SK-N-MC (cell line): ENCODE data around the gene CELA3B.

ENCODE experiments used
- DNase-seq: peaks from one replicate; pipeline ENCODE4 v3.0.0-alpha.2; 2011; ENCODE audit warnings: low read depth, low spot score
- H3K27ac ChIP-seq: fragments of 200-600 bp; sonication (generic); 2 replicates; pipeline ENCODE4 v1.5.1; 2016; ENCODE audit warnings: mixed run types
- H3K36me3 ChIP-seq: fragments of 200-600 bp; sonication (generic); 2 replicates; pipeline ENCODE4 v1.6.1; 2017; ENCODE audit warnings: antibody characterized with exemption, low read length, mixed read lengths; ENCODE audit not compliant: insufficient read depth
- H3K4me3 ChIP-seq: fragments of 200-600 bp; sonication (generic); 2 replicates; pipeline ENCODE4 v1.5.1; 2016
- H3K9ac ChIP-seq: fragments of 200-600 bp; sonication (generic); 2 replicates; pipeline ENCODE4 v1.8.0; 2017; ENCODE audit warnings: mixed run types, mixed read lengths; ENCODE audit not compliant: insufficient read length
- H3K9me3 ChIP-seq: fragments of 200-600 bp; sonication (generic); 2 replicates; pipeline ENCODE4 v1.6.1; 2017; ENCODE audit warnings: low read depth, mild to moderate bottlenecking, antibody characterized with exemption, low read length, moderate library complexity, mixed read lengths
- EZH2 ChIP-seq: fragments of 200-600 bp; sonication (generic); IDR thresholded peaks from one replicate; pipeline ENCODE4 v1.6.1; 2017; ENCODE audit warnings: antibody characterized with exemption
- FOXP2 ChIP-seq: optimal IDR thresholded peaks from 2 replicates; pipeline ENCODE3; 2011; ENCODE audit warnings: mild to moderate bottlenecking, moderate library complexity; ENCODE audit not compliant: insufficient read depth; ENCODE audit errors: extremely low read length, control extremely low read depth
- POLR2AphosphoS5 ChIP-seq: IDR thresholded peaks from 2 replicates; pipeline ENCODE4 v1.6.1; 2012; ENCODE audit warnings: mild to moderate bottlenecking, low read depth, low read length, borderline replicate concordance

Gene CELA3B

GRCh38 chr1:21935891-21936365 is 40.9 kb upstream of the CELA3B start:
- Histone ChIP-seq H3K36me3 (no peaks in the 10 kb centered on the region), H3K9ac (peak overlapping the region; percentile 55), H3K4me3 (peak overlapping the region; percentile 81), H3K9me3 (no peaks in the 10 kb centered on the region), H3K27ac (no peak overlapping the region)
- TF ChIP-seq FOXP2 (no peak), POLR2AphosphoS5 (no peak), EZH2 (no peak)
- no peak for DNase-seq

- no peak overlapping the region for H3K27ac ChIP-seq
- TF ChIP-seq EZH2 (no peak), POLR2AphosphoS5 (no peak), FOXP2 (no peak)
- no peak for DNase-seq
- H3K9ac ChIP-seq, result peak overlapping the region; percentile 65
- H3K4me3 ChIP-seq, result peak overlapping the region; percentile 81
- no peaks in the 10 kb centered on the region for H3K36me3 ChIP-seq
- H3K9me3 ChIP-seq, result no peaks in the 10 kb centered on the region
Measured at GRCh38 chr1:21936366-21937031, 40.3 kb upstream of the CELA3B start.

- H3K4me3 ChIP-seq, result peak within 1 kb of the TSS; percentile 83
- peak within 1 kb of the TSS; percentile 59; the same call in 1 of the 2 replicates for H3K27ac ChIP-seq
- TF ChIP-seq POLR2AphosphoS5 (no peak), FOXP2 (no peak), EZH2 (no peak)
- DNase-seq, result no peak
- peak within 1 kb of the TSS; percentile 65 for H3K9ac ChIP-seq
- H3K9me3 ChIP-seq, result no peaks in the 10 kb centered on the region
- H3K36me3 ChIP-seq, result no peaks in the 10 kb centered on the region
Measured at GRCh38 chr1:21937034-21937371, 39.8 kb upstream of the CELA3B start, which contains the start of gene HSPG2. HSPG2 (minus strand) TSS chr1:21937310; CDS start chr1:21937217, 93 bp downstream.

GRCh38 chr1:21937372-21938121 is 39.3 kb upstream of the CELA3B start:
- H3K4me3 ChIP-seq, result peak overlapping the region; percentile 83
- H3K9ac ChIP-seq, result peak overlapping the region; percentile 63
- no peak for TF ChIP-seq EZH2
- no peak for TF ChIP-seq FOXP2
- TF ChIP-seq POLR2AphosphoS5, result no peak; the same call in 1 of the 2 replicates
- H3K9me3 ChIP-seq, result no peaks in the 10 kb centered on the region
- DNase-seq, result peak; percentile 20
- H3K36me3 ChIP-seq, result no peaks in the 10 kb centered on the region
- H3K27ac ChIP-seq, result peak overlapping the region; percentile 59; the same call in 1 of the 2 replicates

- no peak for DNase-seq
- H3K9me3 ChIP-seq, result no peaks in the 10 kb centered on the region
- no peak overlapping the region for H3K27ac ChIP-seq
- H3K4me3 ChIP-seq, result no peak overlapping the region
- no peak overlapping the region for H3K9ac ChIP-seq
- H3K36me3 ChIP-seq, result no peaks in the 10 kb centered on the region
- TF ChIP-seq EZH2, result no peak
- TF ChIP-seq FOXP2, result no peak
- TF ChIP-seq POLR2AphosphoS5, result no peak
Measured at GRCh38 chr1:21938732-21939538, 37.9 kb upstream of the CELA3B start.

GRCh38 chr1:21939650-21940374 is 37.0 kb upstream of the CELA3B start:
- Histone ChIP-seq H3K36me3 (no peaks in the 10 kb centered on the region), H3K27ac (no peak overlapping the region), H3K9me3 (no peaks in the 10 kb centered on the region), H3K4me3 (no peak overlapping the region), H3K9ac (no peak overlapping the region)
- DNase-seq, result no peak
- TF ChIP-seq FOXP2 (no peak), POLR2AphosphoS5 (no peak), EZH2 (no peak)

- TF ChIP-seq EZH2, result no peak
- TF ChIP-seq FOXP2, result no peak
- no peak for TF ChIP-seq POLR2AphosphoS5
- Histone ChIP-seq H3K4me3 (no peak overlapping the region), H3K36me3 (no peaks in the 10 kb centered on the region), H3K9me3 (no peaks in the 10 kb centered on the region), H3K27ac (no peak overlapping the region), H3K9ac (no peak overlapping the region)
- DNase-seq, result no peak
Measured at GRCh38 chr1:21940492-21940891, 36.3 kb upstream of the CELA3B start.
